Progenitor cell of endocrine pancreas (in vitro differentiated cells): ENCODE measurements around the gene OR6A2. TPM values are rescaled to one million over a fixed set of nuclear protein-coding genes. Genes with fewer than 3 reads are reported as not detected.

Experiments used
- DNase-seq: peaks from one replicate; pipeline ENCODE4 v3.0.0; 2021; ENCODE audit warnings: low spot score; ENCODE audit not compliant: unreplicated experiment
- H3K27ac Mint-ChIP-seq: 2 replicates; pipeline ENCODE4 v1.8.0; 2021; ENCODE audit warnings: mild to moderate bottlenecking, moderate library complexity, mixed read lengths
- H3K27me3 Mint-ChIP-seq: 2 replicates; pipeline ENCODE4 v1.8.0; 2021; ENCODE audit warnings: mixed read lengths
- H3K36me3 Mint-ChIP-seq: 2 replicates; pipeline ENCODE4 v1.8.0; 2022; ENCODE audit warnings: mixed read lengths; ENCODE audit not compliant: insufficient read depth
- H3K4me1 Mint-ChIP-seq: 2 replicates; pipeline ENCODE4 v1.8.0; 2021; ENCODE audit warnings: low read depth, mixed read lengths
- H3K4me3 Mint-ChIP-seq: 2 replicates; pipeline ENCODE4 v1.8.0; 2021; ENCODE audit warnings: low read depth, mild to moderate bottlenecking, moderate library complexity, mixed read lengths
- H3K9me3 Mint-ChIP-seq: 2 replicates; pipeline ENCODE4 v1.8.0; 2021; ENCODE audit warnings: low read depth, mixed read lengths
- total RNA-seq: library from RNA; stranded (reverse); gene quantifications from 2 replicates; pipeline ENCODE4 v1.2.1, GENCODE V29; 2021
- TF ChIP-seq, protein P1 (sequence below): fragments of 200-600 bp; sonication (generic); IDR thresholded peaks from one replicate; pipeline ENCODE4 v1.5.0; 2021; ENCODE audit warnings: antibody characterized with exemption, mild to moderate bottlenecking; ENCODE audit not compliant: unreplicated experiment

Gene OR6A2
- total RNA-seq, 1 donor from 2014 or later = 0.24 TPM

DNA sequence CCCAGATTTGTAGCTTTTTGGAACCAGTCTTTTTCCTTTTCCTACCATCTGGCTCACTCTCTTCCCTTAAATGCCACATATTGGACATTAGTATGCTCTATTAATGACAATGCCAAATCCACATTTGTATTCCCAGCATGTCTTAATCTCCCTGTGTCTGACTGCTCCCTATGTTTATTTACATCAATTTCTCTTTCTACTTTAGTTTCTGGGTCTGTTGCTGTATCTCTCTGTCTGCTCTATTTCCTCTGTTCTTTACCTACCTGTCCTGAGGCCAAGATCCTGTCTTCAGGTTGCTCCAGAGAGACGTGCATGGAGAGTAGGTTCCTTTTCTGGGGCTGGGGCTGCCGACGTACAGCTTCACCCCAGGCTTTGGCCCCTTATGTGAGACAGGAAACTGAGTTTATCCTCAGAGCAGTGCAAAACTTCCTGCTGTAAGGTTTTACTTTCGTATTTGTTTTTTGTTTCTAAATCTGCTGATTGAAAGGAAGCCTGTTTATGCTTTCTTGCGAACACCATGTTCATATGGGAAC is 53.3 kb downstream of the OR6A2 start:
- no peak overlapping the region for H3K4me3 Mint-ChIP-seq
- H3K4me1 Mint-ChIP-seq = no peaks in the 10 kb centered on the region
- TF ChIP-seq, protein P1, sequence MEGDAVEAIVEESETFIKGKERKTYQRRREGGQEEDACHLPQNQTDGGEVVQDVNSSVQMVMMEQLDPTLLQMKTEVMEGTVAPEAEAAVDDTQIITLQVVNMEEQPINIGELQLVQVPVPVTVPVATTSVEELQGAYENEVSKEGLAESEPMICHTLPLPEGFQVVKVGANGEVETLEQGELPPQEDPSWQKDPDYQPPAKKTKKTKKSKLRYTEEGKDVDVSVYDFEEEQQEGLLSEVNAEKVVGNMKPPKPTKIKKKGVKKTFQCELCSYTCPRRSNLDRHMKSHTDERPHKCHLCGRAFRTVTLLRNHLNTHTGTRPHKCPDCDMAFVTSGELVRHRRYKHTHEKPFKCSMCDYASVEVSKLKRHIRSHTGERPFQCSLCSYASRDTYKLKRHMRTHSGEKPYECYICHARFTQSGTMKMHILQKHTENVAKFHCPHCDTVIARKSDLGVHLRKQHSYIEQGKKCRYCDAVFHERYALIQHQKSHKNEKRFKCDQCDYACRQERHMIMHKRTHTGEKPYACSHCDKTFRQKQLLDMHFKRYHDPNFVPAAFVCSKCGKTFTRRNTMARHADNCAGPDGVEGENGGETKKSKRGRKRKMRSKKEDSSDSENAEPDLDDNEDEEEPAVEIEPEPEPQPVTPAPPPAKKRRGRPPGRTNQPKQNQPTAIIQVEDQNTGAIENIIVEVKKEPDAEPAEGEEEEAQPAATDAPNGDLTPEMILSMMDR = no peak
- H3K27ac Mint-ChIP-seq = no peak overlapping the region
- DNase-seq = no peak
- H3K36me3 Mint-ChIP-seq = no peaks in the 10 kb centered on the region
- H3K27me3 Mint-ChIP-seq = peaks cover 3% of the 10 kb centered on the region
- H3K9me3 Mint-ChIP-seq = peaks cover 3% of the 10 kb centered on the region

DNA sequence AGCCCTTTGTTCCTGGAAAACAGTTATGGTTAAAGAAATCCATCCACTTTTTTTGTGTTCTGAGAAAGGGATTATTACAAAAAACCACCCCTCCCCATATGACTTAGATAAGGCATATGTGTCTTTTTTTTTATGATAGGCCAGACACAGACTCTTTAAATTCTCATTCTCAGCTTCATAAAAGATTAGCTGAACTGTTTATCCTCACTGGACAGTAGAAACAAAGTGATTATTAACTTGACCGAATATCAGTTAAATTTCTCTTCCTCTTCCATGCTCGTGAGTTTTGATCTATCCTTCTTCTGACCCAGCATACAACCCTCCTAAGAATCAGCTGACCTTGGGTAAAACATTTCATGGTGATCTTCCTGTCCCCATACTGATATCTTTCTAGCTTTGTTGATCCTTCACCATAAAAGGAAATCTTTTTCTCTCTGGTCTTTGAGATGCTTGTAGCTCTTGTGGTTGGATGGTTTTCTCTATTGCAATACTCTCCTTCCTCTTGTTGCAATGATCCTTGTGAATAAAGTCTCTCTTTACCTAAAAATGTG is 53.9 kb downstream of the OR6A2 start:
- no peaks in the 10 kb centered on the region for H3K36me3 Mint-ChIP-seq
- H3K4me1 Mint-ChIP-seq = no peaks in the 10 kb centered on the region
- TF ChIP-seq, protein P1 = no peak
- H3K9me3 Mint-ChIP-seq = no peaks in the 10 kb centered on the region
- DNase-seq = no peak
- H3K4me3 Mint-ChIP-seq = no peak overlapping the region
- no peaks in the 10 kb centered on the region for H3K27me3 Mint-ChIP-seq
- H3K27ac Mint-ChIP-seq = no peak overlapping the region

DNA sequence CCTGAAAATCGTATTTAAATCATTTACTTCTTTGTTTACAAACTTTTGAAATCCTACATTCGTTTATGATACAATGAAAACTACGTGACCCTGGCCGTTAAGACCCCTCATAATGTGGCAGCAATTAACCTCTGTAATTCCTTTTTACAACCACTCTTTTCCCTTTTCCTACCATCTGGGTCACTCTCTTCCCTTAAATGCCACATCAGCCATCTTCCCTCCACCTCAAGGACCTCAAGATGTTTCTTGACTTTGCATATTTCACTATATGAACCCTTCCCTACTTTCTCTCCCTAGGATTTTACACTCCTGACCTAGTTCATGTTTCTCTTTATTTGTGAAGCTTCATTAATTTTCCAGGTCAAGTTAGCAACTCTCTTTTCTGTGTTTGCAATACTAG is 54.5 kb downstream of the OR6A2 start:
- Mint-ChIP-seq H3K9me3 (no peaks in the 10 kb centered on the region), H3K36me3 (no peaks in the 10 kb centered on the region), H3K4me1 (no peaks in the 10 kb centered on the region), H3K27me3 (no peaks in the 10 kb centered on the region), H3K27ac (no peak overlapping the region), H3K4me3 (no peak overlapping the region)
- TF ChIP-seq, protein P1 = no peak
- no peak for DNase-seq

DNA sequence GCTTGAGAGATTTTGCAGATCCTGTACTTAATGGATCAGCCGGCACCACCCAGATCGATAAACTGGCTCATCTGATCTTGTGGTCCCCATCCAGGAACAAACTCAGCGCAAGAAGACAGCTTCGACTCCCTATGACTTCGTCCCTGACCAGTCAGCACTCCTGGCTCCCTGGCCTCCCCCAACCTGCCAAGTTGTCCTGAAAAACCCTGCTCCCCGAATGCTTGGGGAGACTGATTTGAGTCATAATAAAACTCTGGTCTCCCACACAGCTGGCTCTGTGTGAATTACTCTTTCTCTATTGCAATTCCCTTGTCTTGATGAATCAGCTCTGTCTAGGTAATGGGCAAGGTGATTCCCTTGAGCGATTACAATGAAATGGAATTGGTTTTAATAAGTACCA is 57.2 kb downstream of the OR6A2 start:
- Mint-ChIP-seq H3K27me3 (no peaks in the 10 kb centered on the region), H3K36me3 (no peaks in the 10 kb centered on the region), H3K27ac (no peak overlapping the region), H3K9me3 (no peaks in the 10 kb centered on the region), H3K4me3 (no peak overlapping the region), H3K4me1 (no peaks in the 10 kb centered on the region)
- no peak for DNase-seq
- TF ChIP-seq, protein P1 = no peak

Other genes with a start within 250 kb of the OR6A2 start
- 18.8 and 21.7 TPM in 2 replicates for gene RRP8, start 196.1 kb downstream of the OR6A2 start, total RNA-seq
- gene ILK, start 195.9 kb downstream of the OR6A2 start, total RNA-seq = 127 and 133 TPM in 2 replicates
- 148 and 160 TPM in 2 replicates for gene TAF10, start 187.5 kb downstream of the OR6A2 start, total RNA-seq
- 54.4 and 59.9 TPM in 2 replicates for gene TPP1, start 180.3 kb downstream of the OR6A2 start, total RNA-seq
- 54.7 and 61.4 TPM in 2 replicates for gene DCHS1, start 143.9 kb downstream of the OR6A2 start, total RNA-seq
- 36.5 and 41.3 TPM in 2 replicates for gene MRPL17, start 116.3 kb downstream of the OR6A2 start, total RNA-seq
- gene OR2AG2, start 27.7 kb downstream of the OR6A2 start, total RNA-seq = 0.48 and 1.0 TPM in 2 replicates
- not detected in 2 replicates for gene OR2AG1, start 16.7 kb downstream of the OR6A2 start, total RNA-seq
- not detected in 2 replicates for gene OR10A5, start 46.0 kb upstream of the OR6A2 start, total RNA-seq
- not detected in 2 replicates for gene OR10A2, start 63.4 kb upstream of the OR6A2 start, total RNA-seq
- not detected in 2 replicates for gene OR10A4, start 76.9 kb upstream of the OR6A2 start, total RNA-seq
- gene OR2D2, start 92.8 kb upstream of the OR6A2 start, total RNA-seq = 0.53 TPM in 1 of 2 replicates, not detected in the other
- gene OR2D3, start 121.3 kb upstream of the OR6A2 start, total RNA-seq = not detected in 2 replicates
- 3.8 and 4.9 TPM in 2 replicates for gene ZNF215, start 126.7 kb upstream of the OR6A2 start, total RNA-seq
- 10.8 and 11.4 TPM in 2 replicates for gene ZNF214, start 220.7 kb upstream of the OR6A2 start, total RNA-seq
- 0.26 and 0.29 TPM in 2 replicates for gene NLRP14, start 220.8 kb upstream of the OR6A2 start, total RNA-seq